Measurements from ENCODE around the gene HRH1. TPM values are rescaled to one million over a fixed set of nuclear protein-coding genes. Genes with fewer than 3 reads are reported as not detected.
"Not testable (repeated sequence)": the region's sequence is repeated elsewhere in the genome, so short reads cannot be mapped to it uniquely, and the experiment has no call there.

Gene HRH1
- total and polyA plus RNA-seq, 2 of the 13 experiments (the other 11 are each of a cell fraction or from before 2014, with no cell fraction given): not detected

- TF ChIP-seq ZNF362 (CRISPR knock-in tag; IDR thresholded peaks at IDR 0.05; ENCODE audit: borderline replicate concordance) (no peak), SALL1 (CRISPR knock-in tag; IDR thresholded peaks at IDR 0.05) (no peak), ZNF451 (CRISPR knock-in tag; IDR thresholded peaks at IDR 0.05) (no peak), EED (CRISPR knock-in tag; IDR thresholded peaks at IDR 0.05) (no peak), TIGD3 (CRISPR knock-in tag; IDR thresholded peaks at IDR 0.05; ENCODE audit: borderline replicate concordance) (no peak), KDM2A (CRISPR knock-in tag; IDR thresholded peaks at IDR 0.05; ENCODE audit: borderline replicate concordance, low read depth) (no peak), ZBTB43 (CRISPR knock-in tag; conservative IDR thresholded peaks at IDR 0.05) (no peak), KDM6A (CRISPR knock-in tag; IDR thresholded peaks at IDR 0.05; ENCODE audit: low read depth) (no peak), ZNF570 (CRISPR knock-in tag; IDR thresholded peaks at IDR 0.05; ENCODE audit: borderline replicate concordance) (no peak)
Observed at GRCh38 chr3:11131371-11131770, 22.9 kb upstream of the HRH1 start (continued).

DNA sequence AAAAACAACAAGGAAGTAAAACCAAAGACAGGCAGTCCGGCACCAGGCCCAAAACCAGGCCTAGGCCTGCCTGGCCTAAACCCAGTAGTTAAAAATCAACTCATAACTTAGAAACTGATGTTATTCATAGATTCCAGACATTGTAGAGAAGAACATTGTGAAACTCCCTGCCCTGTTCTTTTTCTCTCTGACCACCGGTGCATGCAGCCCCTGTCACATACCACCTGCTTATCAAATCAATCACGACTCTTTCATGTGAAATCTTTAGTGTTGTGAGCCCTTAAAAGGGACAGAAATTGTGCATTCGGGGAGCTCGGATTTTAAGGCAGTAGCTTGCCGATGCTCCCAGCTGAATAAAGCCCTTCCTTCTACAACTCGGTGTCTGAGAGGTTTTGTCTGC lies 22.4 kb upstream of the HRH1 start:
- BruUV-seq (replicated peaks); H3K36me3 ChIP-seq (replicated peaks in 1 of 2; ENCODE audit: control insufficient read depth in 1 of 2, insufficient read depth in 2 of 2, low read length in 2 of 2); H3K9ac ChIP-seq (ENCODE audit: insufficient read depth, low read depth, low read length); CTCF ChIA-PET (ENCODE audit: low intra/inter-chr PET ratio, low total read pairs); ATAC-seq; H3K27ac ChIP-seq (ENCODE audit: extremely low read length, insufficient read depth, low read length); H2AFZ ChIP-seq (ENCODE audit: low read length); DNase-seq (ENCODE audit: low spot score); in situ Hi-C loops (cut with HindIII; ENCODE audit: extremely low pct_ligation_motif_present, low pct_unique_long_range_greater_than_20kb); H3K79me2 ChIP-seq (ENCODE audit: insufficient read depth, low read length); H3K9me3 ChIP-seq (ENCODE audit: low read length); H3K4me2 ChIP-seq (ENCODE audit: low read depth, low read length); H3K4me3 ChIP-seq (replicated peaks in 1 of 3; ENCODE audit: insufficient read depth in 1 of 3, low read depth in 2 of 3, low read length in 3 of 3); FAIRE-seq; POLR2A ChIA-PET; H4K20me1 ChIP-seq (ENCODE audit: insufficient read depth, low read length); intact Hi-C loops (cut with micrococcal nuclease; ENCODE audit: unreplicated experiment); H3K4me1 ChIP-seq (ENCODE audit: insufficient read depth, low read length): not testable (repeated sequence)
- 6% methylated on average over 7 of the region's 7 CpGs for WGBS (ENCODE audit: low lambda C conversion rate)
- peaks cover 0 to 27% of the 10 kb centered on the region in 2 experiments; a peak in 1 of 5 replicates for H3K27me3 ChIP-seq (ENCODE audit: control insufficient read depth in 1 of 2, insufficient read depth in 2 of 2, low read length in 2 of 2)
